ENCODE measurements around the gene MTA3.

Gene MTA3

GRCh38 chr2:42771546-42772153, 203.2 kb downstream of the MTA3 start:
- Histone ChIP-seq H3K9me3 (ENCODE audit: control insufficient read depth, insufficient read depth, low read depth, low read length) (0 out of 2 replicates have a peak, but pooled peaks cover 2% of the 10 kb centered on the region), H3K9ac (ENCODE audit: low read length) (no peak overlapping the region), H3K4me3 (ENCODE audit: low read depth, low read length) (no peak overlapping the region), H3K36me3 (ENCODE audit: control insufficient read depth, insufficient read depth, low read length) (no peaks in the 10 kb centered on the region), H3K4me1 (ENCODE audit: control insufficient read depth, insufficient read depth, low read length) (peaks cover 10% of the 10 kb centered on the region), H3K27ac (ENCODE audit: low read depth, low read length) (no peak overlapping the region), H3K27me3 (ENCODE audit: control insufficient read depth, insufficient read depth, low read length) (no peaks in the 10 kb centered on the region)

- no peak overlapping the region for H3K9ac ChIP-seq (ENCODE audit: low read length)
Observed at GRCh38 chr2:42775186-42775585, 206.8 kb downstream of the MTA3 start.

DNA sequence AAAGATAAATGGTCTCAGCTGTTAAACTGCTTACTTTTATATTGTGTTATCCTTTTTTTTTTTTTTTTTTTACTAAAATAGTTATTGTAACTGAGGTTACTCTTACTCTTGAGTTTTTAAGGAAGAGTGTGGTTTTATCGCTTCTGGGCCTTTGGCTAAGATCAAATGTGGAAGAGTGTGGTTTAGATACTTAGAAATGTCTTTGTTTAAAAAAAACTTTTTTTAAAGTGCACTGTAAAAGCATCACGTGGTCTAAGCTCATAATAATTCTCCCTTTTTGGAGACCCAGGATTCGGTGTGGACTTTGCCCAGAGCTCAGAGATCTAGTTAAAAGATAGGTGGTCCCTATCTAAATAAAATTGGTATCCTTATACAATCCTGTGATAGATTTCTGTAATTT, 207.4 kb downstream of the MTA3 start:
- peaks cover 10% of the 10 kb centered on the region for H3K4me1 ChIP-seq (ENCODE audit: control insufficient read depth, insufficient read depth, low read length)
- peaks cover 3% of the 10 kb centered on the region; the same call in 1 of the 2 replicates for H3K36me3 ChIP-seq (ENCODE audit: control insufficient read depth, insufficient read depth, low read length)
- H3K4me3 ChIP-seq (ENCODE audit: low read depth, low read length), result no peak overlapping the region
- H3K27me3 ChIP-seq (ENCODE audit: control insufficient read depth, insufficient read depth, low read length), result no peaks in the 10 kb centered on the region
- peaks cover 28% of the 10 kb centered on the region for H3K9me3 ChIP-seq (ENCODE audit: control insufficient read depth, insufficient read depth, low read depth, low read length)
- no peak overlapping the region for H3K9ac ChIP-seq (ENCODE audit: low read length)
- H3K27ac ChIP-seq (ENCODE audit: low read depth, low read length), result no peak overlapping the region

More at GRCh38 chr2:42775186-42775585, 206.8 kb downstream of the MTA3 start:
- Histone ChIP-seq H3K4me3 (ENCODE audit: low read depth, low read length) (no peak overlapping the region), H3K4me1 (ENCODE audit: control insufficient read depth, insufficient read depth, low read length) (peaks cover 10% of the 10 kb centered on the region), H3K27ac (ENCODE audit: low read depth, low read length) (no peak overlapping the region), H3K9me3 (ENCODE audit: control insufficient read depth, insufficient read depth, low read depth, low read length) (peaks cover 25% of the 10 kb centered on the region), H3K27me3 (ENCODE audit: control insufficient read depth, insufficient read depth, low read length) (no peaks in the 10 kb centered on the region), H3K36me3 (ENCODE audit: control insufficient read depth, insufficient read depth, low read length) (peaks cover 3% of the 10 kb centered on the region; the same call in 1 of the 2 replicates)

DNA sequence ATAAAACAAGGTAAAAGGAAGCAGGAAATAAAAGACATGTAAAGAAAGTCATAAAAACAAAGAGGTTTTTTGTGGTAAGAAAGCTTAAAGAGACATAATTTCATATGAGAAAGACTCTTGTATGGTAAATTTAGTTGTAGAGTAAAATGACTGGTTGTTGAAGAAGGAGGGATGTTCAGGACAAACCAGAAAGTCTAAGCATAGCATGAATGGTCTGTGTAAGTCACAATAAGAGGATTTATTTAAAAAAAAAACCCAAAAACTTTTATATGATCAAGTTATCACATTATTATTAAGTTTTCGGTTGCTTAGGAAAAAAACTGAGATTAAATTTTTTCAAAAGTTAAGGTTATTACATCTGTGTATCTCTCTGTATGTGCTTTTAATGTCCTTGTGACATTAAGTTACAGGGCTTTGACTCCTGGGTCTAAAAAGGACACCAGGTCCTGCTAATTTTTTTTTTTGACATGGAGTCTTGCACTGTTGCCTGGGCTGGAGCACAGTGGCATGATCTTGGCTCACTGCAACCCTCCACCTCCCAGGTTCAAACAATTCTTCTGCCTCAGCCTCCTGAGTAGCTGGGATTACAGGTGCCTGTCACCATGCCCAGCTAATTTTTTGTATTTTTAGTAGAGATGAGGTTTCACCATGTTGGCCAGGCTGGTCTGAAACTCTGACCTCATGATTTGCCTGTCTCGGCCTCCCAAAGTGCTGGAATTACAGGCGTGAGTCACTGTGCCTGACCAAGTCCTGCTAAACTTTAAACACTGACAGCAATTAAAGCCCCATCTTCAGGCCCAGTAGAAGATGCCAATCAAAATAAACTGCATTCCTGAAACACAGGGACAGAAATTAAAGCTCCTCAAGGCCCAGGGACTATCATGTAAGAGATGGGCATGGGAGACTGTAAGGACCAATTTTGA, 209.7 kb downstream of the MTA3 start:
- H3K4me1 ChIP-seq (ENCODE audit: control insufficient read depth, insufficient read depth, low read length), result peaks cover 7% of the 10 kb centered on the region
- no peaks in the 10 kb centered on the region for H3K27me3 ChIP-seq (ENCODE audit: control insufficient read depth, insufficient read depth, low read length)
- no peak overlapping the region for H3K4me3 ChIP-seq (ENCODE audit: low read depth, low read length)
- H3K36me3 ChIP-seq (ENCODE audit: control insufficient read depth, insufficient read depth, low read length), result peaks cover 3% of the 10 kb centered on the region; the same call in 1 of the 2 replicates
- H3K9me3 ChIP-seq (ENCODE audit: control insufficient read depth, insufficient read depth, low read depth, low read length), result peaks cover 39% of the 10 kb centered on the region
- H3K27ac ChIP-seq (ENCODE audit: low read depth, low read length), result no peak overlapping the region
- H3K9ac ChIP-seq (ENCODE audit: low read length), result no peak overlapping the region

GRCh38 chr2:42781181-42781580, 212.7 kb downstream of the MTA3 start:
- Histone ChIP-seq H3K36me3 (ENCODE audit: control insufficient read depth, insufficient read depth, low read length) (peaks cover 3% of the 10 kb centered on the region; the same call in 1 of the 2 replicates), H3K4me3 (ENCODE audit: low read depth, low read length) (no peak overlapping the region), H3K4me1 (ENCODE audit: control insufficient read depth, insufficient read depth, low read length) (no peaks in the 10 kb centered on the region), H3K9me3 (ENCODE audit: control insufficient read depth, insufficient read depth, low read depth, low read length) (peaks cover 39% of the 10 kb centered on the region), H3K27me3 (ENCODE audit: control insufficient read depth, insufficient read depth, low read length) (no peaks in the 10 kb centered on the region), H3K9ac (ENCODE audit: low read length) (no peak overlapping the region), H3K27ac (ENCODE audit: low read depth, low read length) (no peak overlapping the region)

GRCh38 chr2:42783511-42783910, 215.1 kb downstream of the MTA3 start:
- no peak overlapping the region for H3K4me3 ChIP-seq (ENCODE audit: low read depth, low read length)
- peaks cover 2% of the 10 kb centered on the region; the same call in 1 of the 2 replicates for H3K36me3 ChIP-seq (ENCODE audit: control insufficient read depth, insufficient read depth, low read length)

DNA sequence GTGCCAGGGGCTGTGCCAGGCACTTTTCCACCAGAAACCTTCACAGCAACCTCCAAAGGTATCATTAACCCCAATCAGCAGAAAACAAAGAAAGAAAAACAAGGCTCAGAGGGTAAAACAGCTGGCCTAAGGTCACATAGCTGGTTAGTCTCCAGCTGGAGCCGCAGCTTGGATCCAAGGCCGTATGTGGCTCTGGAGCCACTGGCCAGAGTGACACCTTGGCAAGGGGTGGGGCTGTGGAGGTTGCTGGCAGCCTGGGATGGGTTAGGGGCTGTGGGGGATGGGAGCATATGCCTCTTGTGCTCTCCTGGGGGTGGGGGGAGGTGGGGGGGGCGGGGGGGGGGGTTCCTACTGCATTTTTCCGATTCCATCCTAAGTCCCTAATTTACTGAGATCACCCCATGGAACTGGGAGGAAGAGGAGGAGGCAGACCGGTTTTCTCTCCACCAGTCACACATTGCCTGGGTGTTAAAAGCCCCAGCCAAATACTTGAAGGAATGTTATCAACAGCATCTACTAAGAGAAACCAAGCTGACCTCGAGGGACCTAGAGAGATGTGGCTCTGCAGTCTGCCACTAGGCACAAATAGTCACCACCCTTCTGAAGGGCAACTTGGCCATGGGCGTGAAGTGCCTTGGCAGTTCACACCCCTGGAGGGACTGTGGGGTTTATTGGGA, 215.9 kb downstream of the MTA3 start:
- Histone ChIP-seq H3K27ac (ENCODE audit: low read depth, low read length) (no peak overlapping the region), H3K4me3 (ENCODE audit: low read depth, low read length) (no peak overlapping the region), H3K36me3 (ENCODE audit: control insufficient read depth, insufficient read depth, low read length) (no peaks in the 10 kb centered on the region), H3K9ac (ENCODE audit: low read length) (no peak overlapping the region), H3K27me3 (ENCODE audit: control insufficient read depth, insufficient read depth, low read length) (no peaks in the 10 kb centered on the region), H3K4me1 (ENCODE audit: control insufficient read depth, insufficient read depth, low read length) (0 out of 2 replicates have a peak, but pooled peaks cover 2% of the 10 kb centered on the region), H3K9me3 (ENCODE audit: control insufficient read depth, insufficient read depth, low read depth, low read length) (peaks cover 18% of the 10 kb centered on the region)

More at GRCh38 chr2:42783511-42783910, 215.1 kb downstream of the MTA3 start:
- no peak overlapping the region for H3K27ac ChIP-seq (ENCODE audit: low read depth, low read length)
- H3K9me3 ChIP-seq (ENCODE audit: control insufficient read depth, insufficient read depth, low read depth, low read length), result peaks cover 26% of the 10 kb centered on the region
- 0 out of 2 replicates have a peak, but pooled peaks cover 2% of the 10 kb centered on the region for H3K4me1 ChIP-seq (ENCODE audit: control insufficient read depth, insufficient read depth, low read length)
- no peak overlapping the region for H3K9ac ChIP-seq (ENCODE audit: low read length)
- H3K27me3 ChIP-seq (ENCODE audit: control insufficient read depth, insufficient read depth, low read length), result no peaks in the 10 kb centered on the region

DNA sequence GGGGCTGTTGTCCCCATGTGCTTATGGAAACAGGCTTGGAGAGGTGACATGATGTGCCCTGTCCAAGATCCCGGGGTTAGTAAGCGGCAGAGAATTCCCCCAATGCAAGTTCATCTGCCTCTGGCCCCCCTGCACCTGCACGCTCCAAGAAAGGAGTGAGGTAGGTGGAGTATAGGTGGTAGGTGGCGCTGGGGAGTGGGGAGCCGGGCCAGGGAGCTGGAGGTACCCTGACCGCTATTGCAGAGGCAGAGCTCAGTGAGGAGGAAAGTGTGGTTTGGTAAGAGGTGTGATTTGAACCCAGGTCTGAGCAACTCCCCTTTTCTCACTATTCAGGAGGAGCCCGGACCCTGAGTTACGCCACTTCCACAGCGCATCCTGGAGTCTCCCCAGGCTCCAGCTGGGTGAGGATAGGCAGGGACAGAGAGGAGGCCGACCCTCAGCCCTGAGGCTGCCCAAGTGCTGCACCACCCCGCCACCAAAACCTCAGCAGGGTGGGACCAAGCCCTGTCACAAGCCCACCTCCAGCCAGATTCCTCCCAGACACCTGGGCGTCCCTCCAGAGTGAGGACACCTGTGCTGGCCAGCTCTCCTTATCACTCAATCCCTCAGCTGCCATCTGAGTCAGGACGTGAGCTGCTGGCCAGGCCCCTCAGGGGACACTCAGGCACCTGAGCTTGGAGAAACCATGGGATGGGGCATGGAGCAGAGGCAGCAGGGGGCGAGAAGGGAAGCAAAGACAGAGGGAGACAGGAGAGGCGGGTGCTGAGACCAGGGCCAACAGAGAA, 218.3 kb downstream of the MTA3 start:
- Histone ChIP-seq H3K36me3 (ENCODE audit: control insufficient read depth, insufficient read depth, low read length) (no peaks in the 10 kb centered on the region), H3K4me3 (ENCODE audit: low read depth, low read length) (no peak overlapping the region), H3K27ac (ENCODE audit: low read depth, low read length) (no peak overlapping the region), H3K9me3 (ENCODE audit: control insufficient read depth, insufficient read depth, low read depth, low read length) (peaks cover 7% of the 10 kb centered on the region; the same call in 1 of the 2 replicates), H3K27me3 (ENCODE audit: control insufficient read depth, insufficient read depth, low read length) (peaks cover 11% of the 10 kb centered on the region), H3K9ac (ENCODE audit: low read length) (no peak overlapping the region), H3K4me1 (ENCODE audit: control insufficient read depth, insufficient read depth, low read length) (peaks cover 3% of the 10 kb centered on the region; the same call in 1 of the 2 replicates)

GRCh38 chr2:42787424-42787787, 219.0 kb downstream of the MTA3 start:
- Histone ChIP-seq H3K36me3 (ENCODE audit: control insufficient read depth, insufficient read depth, low read length) (no peaks in the 10 kb centered on the region), H3K27ac (ENCODE audit: low read depth, low read length) (no peak overlapping the region), H3K9me3 (ENCODE audit: control insufficient read depth, insufficient read depth, low read depth, low read length) (0 out of 2 replicates have a peak, but pooled peaks cover 4% of the 10 kb centered on the region), H3K9ac (ENCODE audit: low read length) (no peak overlapping the region), H3K4me3 (ENCODE audit: low read depth, low read length) (no peak overlapping the region), H3K4me1 (ENCODE audit: control insufficient read depth, insufficient read depth, low read length) (peaks cover 7% of the 10 kb centered on the region), H3K27me3 (ENCODE audit: control insufficient read depth, insufficient read depth, low read length) (peaks cover 15% of the 10 kb centered on the region)

GRCh38 chr2:42787788-42788477, 219.5 kb downstream of the MTA3 start:
- peaks cover 7% of the 10 kb centered on the region for H3K4me1 ChIP-seq (ENCODE audit: control insufficient read depth, insufficient read depth, low read length)
- peaks cover 19% of the 10 kb centered on the region for H3K27me3 ChIP-seq (ENCODE audit: control insufficient read depth, insufficient read depth, low read length)
- H3K9ac ChIP-seq (ENCODE audit: low read length), result no peak overlapping the region
- no peak overlapping the region for H3K27ac ChIP-seq (ENCODE audit: low read depth, low read length)
- H3K36me3 ChIP-seq (ENCODE audit: control insufficient read depth, insufficient read depth, low read length), result no peaks in the 10 kb centered on the region
- no peak overlapping the region for H3K4me3 ChIP-seq (ENCODE audit: low read depth, low read length)
- no peaks in the 10 kb centered on the region for H3K9me3 ChIP-seq (ENCODE audit: control insufficient read depth, insufficient read depth, low read depth, low read length)
